Natural killer cell treated with Interleukin-12 subunit alpha and Interleukin-12 subunit beta and Interleukin-15 and Interleukin-18, amount 100 ng/mL, for 72 hours (primary cell): ENCODE data around the gene PCNX2. TPM values are rescaled to one million over a fixed set of nuclear protein-coding genes. Genes with fewer than 3 reads are reported as not detected.

Experiments
- ATAC-seq, 2 donors: fragments of 150-1000 bp; cut with Tn5 transposase in 1 of 2; sonication (Bioruptor Pico), chemical (Tn5 transposase) in 1 of 2; 2 replicates each; pipeline ENCODE4 v1.10.0; 2021
- DNase-seq: peaks from one replicate; pipeline ENCODE4 v3.0.0; 2022; ENCODE audit warnings: low spot score
- H3K27ac Mint-ChIP-seq, 2 donors: 1 replicate in 1 of 2; 2 replicates in 1 of 2; pipeline ENCODE4 v1.8.0; 2022; ENCODE audit warnings: mixed read lengths in 2 of 2, mild to moderate bottlenecking in 1 of 2, moderate library complexity in 1 of 2
- H3K27me3 Mint-ChIP-seq, 2 donors: 1 replicate in 1 of 2; 2 replicates in 1 of 2; pipeline ENCODE4 v1.8.0; 2022; ENCODE audit warnings: mixed read lengths in 2 of 2
- H3K36me3 Mint-ChIP-seq: one replicate; pipeline ENCODE4 v1.8.0; 2022; ENCODE audit warnings: mixed read lengths
- H3K4me1 Mint-ChIP-seq, 2 donors: 1 replicate in 1 of 2; 2 replicates in 1 of 2; pipeline ENCODE4 v1.8.0; 2022; ENCODE audit warnings: low read depth in 2 of 2, mixed read lengths in 2 of 2, mild to moderate bottlenecking in 1 of 2
- H3K4me3 Mint-ChIP-seq: one replicate; pipeline ENCODE4 v1.8.0; 2022; ENCODE audit warnings: mixed read lengths
- H3K9me3 Mint-ChIP-seq: 2 replicates; pipeline ENCODE4 v1.8.0; 2022; ENCODE audit warnings: mixed read lengths
- total RNA-seq, 2 donors: library from RNA; stranded (reverse); gene quantifications; one replicate each; pipeline ENCODE4 v1.2.3, GENCODE V29; 2022

The PCNX2 gene
- total RNA-seq, 2 donors from 2014 or later = 7.1 to 30.8 TPM

- peaks cover 7 to 9% of the 10 kb centered on the region in 2 donors for H3K4me1 Mint-ChIP-seq
Observed at GRCh38 chr1:233327651-233328141, 32.2 kb upstream of the PCNX2 start, which contains the start of gene MAP3K21. Gene MAP3K21, plus strand, starts transcription at chr1:233327724. Its CDS starts 305 bp downstream, at chr1:233328029.

GRCh38 chr1:233326811-233327650 is 31.5 kb upstream of the PCNX2 start:
- H3K36me3 Mint-ChIP-seq = no peaks in the 10 kb centered on the region
- ATAC-seq = peak; percentile 95
- peak; percentile 83 for DNase-seq
- H3K27ac Mint-ChIP-seq = no peak overlapping the region
- H3K4me3 Mint-ChIP-seq = peak overlapping the region; percentile 59
- H3K4me1 Mint-ChIP-seq = peaks cover 7 to 9% of the 10 kb centered on the region in 2 donors
- H3K27me3 Mint-ChIP-seq = peaks cover 5 to 26% of the 10 kb centered on the region in 2 donors
- peaks cover 3% of the 10 kb centered on the region for H3K9me3 Mint-ChIP-seq

More at GRCh38 chr1:233327651-233328141, 32.2 kb upstream of the PCNX2 start, which contains the start of gene MAP3K21:
- H3K27me3 Mint-ChIP-seq = peaks cover 9 to 26% of the 10 kb centered on the region in 2 donors
- ATAC-seq = peak; percentile 78 to 79
- H3K9me3 Mint-ChIP-seq = peaks cover 3% of the 10 kb centered on the region
- no peak for DNase-seq
- H3K27ac Mint-ChIP-seq = no peak within 1 kb of the TSS
- H3K4me3 Mint-ChIP-seq = peak within 1 kb of the TSS; percentile 60
- no peaks in the 10 kb centered on the region for H3K36me3 Mint-ChIP-seq

GRCh38 chr1:233326319-233326718 is 30.8 kb upstream of the PCNX2 start:
- Mint-ChIP-seq H3K9me3 (peaks cover 3% of the 10 kb centered on the region), H3K27ac (no peak overlapping the region), H3K27me3 (peaks cover 3 to 25% of the 10 kb centered on the region in 2 donors), H3K4me3 (no peak overlapping the region), H3K36me3 (no peaks in the 10 kb centered on the region), H3K4me1 (peaks cover 7 to 9% of the 10 kb centered on the region in 2 donors)
- no peak for DNase-seq
- no peak for ATAC-seq

GRCh38 chr1:233323718-233324117 is 28.2 kb upstream of the PCNX2 start:
- peaks cover 8 to 36% of the 10 kb centered on the region in 2 donors for H3K27me3 Mint-ChIP-seq
- ATAC-seq (no peak), DNase-seq (no peak)
- no peaks in the 10 kb centered on the region for H3K36me3 Mint-ChIP-seq
- H3K4me3 Mint-ChIP-seq = no peak overlapping the region
- no peak overlapping the region for H3K27ac Mint-ChIP-seq
- H3K9me3 Mint-ChIP-seq = peaks cover 3% of the 10 kb centered on the region
- peaks cover 0 to 3% of the 10 kb centered on the region in 2 donors for H3K4me1 Mint-ChIP-seq

- H3K27ac Mint-ChIP-seq = no peak overlapping the region
- no peak for DNase-seq
- peaks cover 2% of the 10 kb centered on the region for H3K9me3 Mint-ChIP-seq
- peaks cover 15 to 59% of the 10 kb centered on the region in 2 donors for H3K27me3 Mint-ChIP-seq
- no peaks in the 10 kb centered on the region for H3K36me3 Mint-ChIP-seq
- no peak for ATAC-seq
- no peak overlapping the region for H3K4me3 Mint-ChIP-seq
- no peaks in the 10 kb centered on the region for H3K4me1 Mint-ChIP-seq
Observed at GRCh38 chr1:233320023-233320422, 24.5 kb upstream of the PCNX2 start.

GRCh38 chr1:233319272-233319671 is 23.7 kb upstream of the PCNX2 start:
- Mint-ChIP-seq H3K36me3 (no peaks in the 10 kb centered on the region), H3K4me3 (no peak overlapping the region), H3K9me3 (no peaks in the 10 kb centered on the region), H3K27me3 (peaks cover 15 to 66% of the 10 kb centered on the region in 2 donors), H3K27ac (no peak overlapping the region), H3K4me1 (no peaks in the 10 kb centered on the region)
- no peak for ATAC-seq
- DNase-seq = no peak

GRCh38 chr1:233316473-233316872 is 20.9 kb upstream of the PCNX2 start:
- Mint-ChIP-seq H3K9me3 (no peaks in the 10 kb centered on the region), H3K36me3 (no peaks in the 10 kb centered on the region), H3K27me3 (peaks cover 19 to 64% of the 10 kb centered on the region in 2 donors), H3K4me3 (no peak overlapping the region), H3K4me1 (no peaks in the 10 kb centered on the region), H3K27ac (no peak overlapping the region)
- no peak for ATAC-seq
- DNase-seq = no peak

- DNase-seq (no peak), ATAC-seq (no peak)
- peaks cover 21 to 66% of the 10 kb centered on the region in 2 donors for H3K27me3 Mint-ChIP-seq
- no peaks in the 10 kb centered on the region for H3K4me1 Mint-ChIP-seq
- H3K4me3 Mint-ChIP-seq = no peak overlapping the region
- no peaks in the 10 kb centered on the region for H3K36me3 Mint-ChIP-seq
- H3K27ac Mint-ChIP-seq = no peak overlapping the region
- no peaks in the 10 kb centered on the region for H3K9me3 Mint-ChIP-seq
Observed at GRCh38 chr1:233315718-233316301, 20.3 kb upstream of the PCNX2 start.

GRCh38 chr1:233313434-233314155 is 18.1 kb upstream of the PCNX2 start:
- no peaks in the 10 kb centered on the region for H3K9me3 Mint-ChIP-seq
- peaks cover 18 to 56% of the 10 kb centered on the region in 2 donors for H3K27me3 Mint-ChIP-seq
- no peak overlapping the region for H3K27ac Mint-ChIP-seq
- ATAC-seq = no peak
- DNase-seq = no peak
- no peak overlapping the region for H3K4me3 Mint-ChIP-seq
- H3K4me1 Mint-ChIP-seq = no peaks in the 10 kb centered on the region
- no peaks in the 10 kb centered on the region for H3K36me3 Mint-ChIP-seq

GRCh38 chr1:233304489-233305102 is 9.1 kb upstream of the PCNX2 start:
- Mint-ChIP-seq H3K4me1 (no peaks in the 10 kb centered on the region), H3K4me3 (no peak overlapping the region), H3K27me3 (peaks cover 21 to 36% of the 10 kb centered on the region in 2 donors), H3K9me3 (no peaks in the 10 kb centered on the region), H3K27ac (no peak overlapping the region), H3K36me3 (no peaks in the 10 kb centered on the region)
- no peak for ATAC-seq
- DNase-seq = no peak

- H3K27ac Mint-ChIP-seq = no peak overlapping the region
- no peak for DNase-seq
- H3K27me3 Mint-ChIP-seq = peaks cover 12 to 13% of the 10 kb centered on the region in 2 donors
- peaks cover 7 to 8% of the 10 kb centered on the region in 2 donors for H3K4me1 Mint-ChIP-seq
- H3K36me3 Mint-ChIP-seq = no peaks in the 10 kb centered on the region
- no peak for ATAC-seq
- no peaks in the 10 kb centered on the region for H3K9me3 Mint-ChIP-seq
- H3K4me3 Mint-ChIP-seq = no peak overlapping the region
Observed at GRCh38 chr1:233300326-233300725, 4.8 kb upstream of the PCNX2 start.

- no peaks in the 10 kb centered on the region for H3K9me3 Mint-ChIP-seq
Observed at GRCh38 chr1:233299450-233299849, 3.9 kb upstream of the PCNX2 start.

GRCh38 chr1:233295975-233296322 is 424 bp upstream of the PCNX2 start:
- Mint-ChIP-seq H3K4me3 (peak overlapping the region; percentile 99), H3K4me1 (peaks cover 12 to 21% of the 10 kb centered on the region in 2 donors), H3K27ac (peak overlapping the region; percentile 49 to 83), H3K36me3 (no peaks in the 10 kb centered on the region), H3K9me3 (no peaks in the 10 kb centered on the region), H3K27me3 (peaks cover 0 to 7% of the 10 kb centered on the region in 2 donors)
- no peak for DNase-seq
- ATAC-seq = no peak

More at GRCh38 chr1:233299450-233299849, 3.9 kb upstream of the PCNX2 start:
- H3K27ac Mint-ChIP-seq = no peak overlapping the region
- no peak for ATAC-seq
- no peaks in the 10 kb centered on the region for H3K36me3 Mint-ChIP-seq
- H3K27me3 Mint-ChIP-seq = peaks cover 8 to 11% of the 10 kb centered on the region in 2 donors
- H3K4me3 Mint-ChIP-seq = no peak overlapping the region
- no peak for DNase-seq
- peaks cover 12 to 15% of the 10 kb centered on the region in 2 donors for H3K4me1 Mint-ChIP-seq
